ENCODE data around the gene MYO10.

DNA sequence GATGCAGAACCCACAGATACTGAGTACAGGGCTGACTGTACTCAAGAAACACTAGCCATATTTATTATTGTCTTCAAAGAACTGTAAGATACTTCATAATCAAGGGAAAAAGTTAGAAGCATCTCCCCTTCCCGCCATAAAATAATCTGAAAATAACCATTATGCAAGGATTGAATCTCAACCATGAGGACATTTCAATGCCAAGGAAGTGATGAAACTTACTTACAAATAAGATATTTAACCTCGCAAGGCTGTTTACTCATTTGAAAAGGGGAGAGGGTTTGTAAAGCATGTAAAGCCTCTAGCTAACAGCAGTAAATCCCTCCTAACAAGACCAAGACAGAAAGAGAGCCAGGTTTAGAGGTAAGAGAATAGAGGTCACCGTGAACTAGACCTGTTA is 6.3 kb downstream of the MYO10 start:
- no peak for TF ChIP-seq YY1 (IDR thresholded peaks at IDR 0.05; ENCODE audit: insufficient read depth, insufficient read length)
- no peak for TF ChIP-seq SUZ12 (IDR thresholded peaks at IDR 0.05; ENCODE audit: extremely low read depth, insufficient read depth, insufficient read length)
